Heart left ventricle (tissue), 13 donors: ENCODE data around the gene MAPK11.
"Not testable (repeated sequence)": the region's sequence is repeated elsewhere in the genome, so short reads cannot be mapped to it uniquely, and the experiment has no call there.

ENCODE experiments used
- CTCF ChIP-seq, 12 donors: fragments of 200-600 bp; sonication (generic) in 4 of 12; IDR thresholded peaks; one replicate each; pipeline versions ENCODE4 v1.5.0 to v1.8.0; 2018 to 2022; ENCODE audit warnings: antibody characterized with exemption in 12 of 12, mild to moderate bottlenecking in 5 of 12
- POLR2A ChIP-seq, 2 donors: fragments of 450-650 bp; IDR thresholded peaks; one replicate each; pipeline ENCODE4 v1.6.1; 2017; ENCODE audit warnings: antibody characterized with exemption in 2 of 2, mild to moderate bottlenecking in 2 of 2, moderate library complexity in 2 of 2
- donor health status: ischemic (EF 13 %, LVEDD 7.1; RV severe dilation, severe dysfunction).
- donor health status: DM: no; HTN: yes; CAD: no.
- donor health status: DM: no; HTN: no; CAD: no.
- donor health status: ischemic (EF 25% LVEDD 6.9; RV normal size, moderate dysfunction).
- donor health status: ischemic (EF 25% LVEDD 5.7; RV mildly dilated, moderate dysfunction).
- donor health status: ischemic (EF 35%, LVEDD 5.7; RV mildly dilated, moderate dysfunction).
- donor health status: nonischemic (EF 11% LVEDD 7.7; RV severe dilation, severe dysfunction).
- donor health status: DM: yes; HTN: yes; CAD: no.
- donor health status: PGD.
- donor health status: ischemic (EF 29% LVEDD 5.4; RV normal size, mild dysfunction).
- donor health status: nonischemic (EF 23%, LVEDD 6.1; RV moderate dilation, normal function).

DNA sequence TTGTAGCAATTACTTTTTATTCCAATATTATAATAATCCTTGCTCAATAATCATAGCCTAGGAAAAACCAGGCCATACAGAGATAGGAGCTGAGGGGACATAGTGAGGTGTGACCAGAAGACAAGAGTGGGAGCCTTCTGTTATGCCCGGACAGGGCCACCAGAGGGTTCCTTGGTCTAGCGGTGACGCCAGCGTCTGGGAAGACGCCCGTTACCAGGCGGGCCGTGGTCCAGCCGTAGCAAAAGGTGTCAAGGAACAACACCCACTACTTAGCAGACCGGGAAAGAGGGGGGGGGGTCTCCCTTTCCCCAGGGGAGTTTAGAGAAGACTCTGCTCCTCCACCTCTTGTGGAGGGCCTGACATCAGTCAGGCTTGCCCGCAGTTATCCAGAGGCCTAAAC is 3.2 kb upstream of the MAPK11 start:
- TF ChIP-seq CTCF (IDR thresholded peaks at IDR 0.05): peak in 4 of 12 donors; percentile 10 to 19 (median 14)
- not testable (repeated sequence) for TF ChIP-seq POLR2A (IDR thresholded peaks at IDR 0.05)
